ENCODE measurements around the gene RAD9B. TPM values are rescaled to one million over a fixed set of nuclear protein-coding genes. Genes with fewer than 3 reads are reported as not detected.

Gene RAD9B
- total and polyA plus RNA-seq, 9 of the 15 experiments (the other 6 are each of a cell fraction or from before 2014, with no cell fraction given), result 0.05 to 0.83 (median 0.32) TPM

DNA sequence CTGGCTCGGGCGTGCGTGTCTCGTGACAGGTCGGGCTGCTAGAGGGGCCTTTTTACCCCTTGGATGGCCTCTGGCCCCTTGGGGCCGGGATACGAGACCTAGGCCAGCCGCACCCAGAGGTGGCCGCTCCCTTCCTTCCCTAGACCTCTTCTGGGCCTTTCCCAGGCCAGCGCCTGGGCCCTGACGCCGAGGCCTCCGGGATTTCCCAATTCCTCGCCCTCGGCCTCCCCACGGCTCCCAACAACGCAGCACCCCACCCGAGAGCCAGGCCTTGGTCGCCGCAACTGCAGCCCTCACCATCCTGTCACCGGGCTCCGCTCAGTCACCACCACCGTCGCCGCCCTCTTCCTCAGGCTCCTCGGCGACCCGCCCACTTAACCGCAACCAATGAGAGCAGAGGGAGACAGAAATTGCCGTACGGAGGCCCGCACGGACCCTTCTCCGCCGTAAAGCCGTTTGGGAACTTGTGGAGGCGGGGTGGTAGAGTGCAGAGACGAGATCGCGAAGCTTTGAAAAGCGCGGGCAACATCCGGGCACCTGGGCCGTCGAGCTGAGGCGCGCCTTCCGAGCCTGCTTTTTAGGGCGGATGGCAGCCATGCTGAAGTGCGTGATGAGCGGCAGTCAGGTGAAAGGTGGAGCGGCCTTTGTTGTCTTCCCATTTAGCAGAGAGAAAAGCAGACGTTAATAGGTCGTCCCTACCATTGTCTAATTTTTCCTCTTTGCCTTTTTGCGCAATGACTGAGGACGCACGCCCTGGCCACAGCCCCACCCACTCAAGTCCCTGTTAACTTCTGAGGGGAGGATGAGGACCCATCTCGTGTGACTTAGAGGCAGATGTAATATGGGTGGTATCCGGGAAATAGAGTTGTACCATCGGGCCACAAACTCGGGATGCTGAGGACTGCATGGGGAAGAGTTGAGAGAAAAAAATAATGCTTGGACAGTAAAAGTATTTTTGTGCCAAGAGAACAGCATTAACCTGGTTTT lies at the start of gene RAD9B, which contains the start of gene VPS29 (continued):
- TF ChIP-seq, protein P1, sequence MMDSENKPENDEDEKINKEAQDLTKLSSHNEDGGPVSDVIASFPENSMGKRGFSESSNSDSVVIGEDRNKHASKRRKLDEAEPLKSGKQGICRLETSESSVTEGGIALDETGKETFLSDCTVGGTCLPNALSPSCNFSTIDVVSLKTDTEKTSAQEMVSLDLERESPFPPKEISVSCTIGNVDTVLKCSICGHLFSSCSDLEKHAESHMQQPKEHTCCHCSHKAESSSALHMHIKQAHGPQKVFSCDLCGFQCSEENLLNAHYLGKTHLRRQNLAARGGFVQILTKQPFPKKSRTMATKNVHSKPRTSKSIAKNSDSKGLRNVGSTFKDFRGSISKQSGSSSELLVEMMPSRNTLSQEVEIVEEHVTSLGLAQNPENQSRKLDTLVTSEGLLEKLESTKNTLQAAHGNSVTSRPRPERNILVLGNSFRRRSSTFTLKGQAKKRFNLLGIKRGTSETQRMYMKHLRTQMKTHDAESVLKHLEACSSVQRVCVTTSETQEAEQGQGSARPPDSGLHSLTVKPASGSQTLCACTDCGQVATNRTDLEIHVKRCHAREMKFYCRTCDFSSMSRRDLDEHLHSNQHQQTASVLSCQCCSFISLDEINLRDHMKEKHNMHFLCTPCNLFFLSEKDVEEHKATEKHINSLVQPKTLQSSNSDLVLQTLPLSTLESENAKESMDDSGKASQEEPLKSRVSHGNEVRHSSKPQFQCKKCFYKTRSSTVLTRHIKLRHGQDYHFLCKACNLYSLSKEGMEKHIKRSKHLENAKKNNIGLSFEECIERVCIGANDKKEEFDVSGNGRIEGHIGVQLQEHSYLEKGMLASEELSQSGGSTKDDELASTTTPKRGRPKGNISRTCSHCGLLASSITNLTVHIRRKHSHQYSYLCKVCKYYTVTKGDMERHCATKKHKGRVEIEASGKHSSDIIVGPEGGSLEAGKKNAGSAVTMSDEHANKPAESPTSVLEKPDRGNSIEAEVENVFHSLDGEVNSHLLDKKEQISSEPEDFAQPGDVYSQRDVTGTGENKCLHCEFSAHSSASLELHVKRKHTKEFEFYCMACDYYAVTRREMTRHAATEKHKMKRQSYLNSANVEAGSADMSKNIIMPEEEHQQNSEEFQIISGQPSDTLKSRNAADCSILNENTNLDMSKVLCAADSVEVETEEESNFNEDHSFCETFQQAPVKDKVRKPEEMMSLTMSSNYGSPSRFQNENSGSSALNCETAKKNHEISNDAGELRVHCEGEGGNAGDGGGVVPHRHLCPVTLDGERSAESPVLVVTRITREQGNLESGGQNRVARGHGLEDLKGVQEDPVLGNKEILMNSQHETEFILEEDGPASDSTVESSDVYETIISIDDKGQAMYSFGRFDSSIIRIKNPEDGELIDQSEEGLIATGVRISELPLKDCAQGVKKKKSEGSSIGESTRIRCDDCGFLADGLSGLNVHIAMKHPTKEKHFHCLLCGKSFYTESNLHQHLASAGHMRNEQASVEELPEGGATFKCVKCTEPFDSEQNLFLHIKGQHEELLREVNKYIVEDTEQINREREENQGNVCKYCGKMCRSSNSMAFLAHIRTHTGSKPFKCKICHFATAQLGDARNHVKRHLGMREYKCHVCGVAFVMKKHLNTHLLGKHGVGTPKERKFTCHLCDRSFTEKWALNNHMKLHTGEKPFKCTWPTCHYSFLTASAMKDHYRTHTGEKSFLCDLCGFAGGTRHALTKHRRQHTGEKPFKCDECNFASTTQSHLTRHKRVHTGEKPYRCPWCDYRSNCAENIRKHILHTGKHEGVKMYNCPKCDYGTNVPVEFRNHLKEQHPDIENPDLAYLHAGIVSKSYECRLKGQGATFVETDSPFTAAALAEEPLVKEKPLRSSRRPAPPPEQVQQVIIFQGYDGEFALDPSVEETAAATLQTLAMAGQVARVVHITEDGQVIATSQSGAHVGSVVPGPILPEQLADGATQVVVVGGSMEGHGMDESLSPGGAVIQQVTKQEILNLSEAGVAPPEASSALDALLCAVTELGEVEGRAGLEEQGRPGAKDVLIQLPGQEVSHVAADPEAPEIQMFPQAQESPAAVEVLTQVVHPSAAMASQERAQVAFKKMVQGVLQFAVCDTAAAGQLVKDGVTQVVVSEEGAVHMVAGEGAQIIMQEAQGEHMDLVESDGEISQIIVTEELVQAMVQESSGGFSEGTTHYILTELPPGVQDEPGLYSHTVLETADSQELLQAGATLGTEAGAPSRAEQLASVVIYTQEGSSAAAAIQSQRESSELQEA (IDR thresholded peaks at IDR 0.05; ENCODE audit: low read depth), result peak; percentile 98
- TF ChIP-seq, protein P2, sequence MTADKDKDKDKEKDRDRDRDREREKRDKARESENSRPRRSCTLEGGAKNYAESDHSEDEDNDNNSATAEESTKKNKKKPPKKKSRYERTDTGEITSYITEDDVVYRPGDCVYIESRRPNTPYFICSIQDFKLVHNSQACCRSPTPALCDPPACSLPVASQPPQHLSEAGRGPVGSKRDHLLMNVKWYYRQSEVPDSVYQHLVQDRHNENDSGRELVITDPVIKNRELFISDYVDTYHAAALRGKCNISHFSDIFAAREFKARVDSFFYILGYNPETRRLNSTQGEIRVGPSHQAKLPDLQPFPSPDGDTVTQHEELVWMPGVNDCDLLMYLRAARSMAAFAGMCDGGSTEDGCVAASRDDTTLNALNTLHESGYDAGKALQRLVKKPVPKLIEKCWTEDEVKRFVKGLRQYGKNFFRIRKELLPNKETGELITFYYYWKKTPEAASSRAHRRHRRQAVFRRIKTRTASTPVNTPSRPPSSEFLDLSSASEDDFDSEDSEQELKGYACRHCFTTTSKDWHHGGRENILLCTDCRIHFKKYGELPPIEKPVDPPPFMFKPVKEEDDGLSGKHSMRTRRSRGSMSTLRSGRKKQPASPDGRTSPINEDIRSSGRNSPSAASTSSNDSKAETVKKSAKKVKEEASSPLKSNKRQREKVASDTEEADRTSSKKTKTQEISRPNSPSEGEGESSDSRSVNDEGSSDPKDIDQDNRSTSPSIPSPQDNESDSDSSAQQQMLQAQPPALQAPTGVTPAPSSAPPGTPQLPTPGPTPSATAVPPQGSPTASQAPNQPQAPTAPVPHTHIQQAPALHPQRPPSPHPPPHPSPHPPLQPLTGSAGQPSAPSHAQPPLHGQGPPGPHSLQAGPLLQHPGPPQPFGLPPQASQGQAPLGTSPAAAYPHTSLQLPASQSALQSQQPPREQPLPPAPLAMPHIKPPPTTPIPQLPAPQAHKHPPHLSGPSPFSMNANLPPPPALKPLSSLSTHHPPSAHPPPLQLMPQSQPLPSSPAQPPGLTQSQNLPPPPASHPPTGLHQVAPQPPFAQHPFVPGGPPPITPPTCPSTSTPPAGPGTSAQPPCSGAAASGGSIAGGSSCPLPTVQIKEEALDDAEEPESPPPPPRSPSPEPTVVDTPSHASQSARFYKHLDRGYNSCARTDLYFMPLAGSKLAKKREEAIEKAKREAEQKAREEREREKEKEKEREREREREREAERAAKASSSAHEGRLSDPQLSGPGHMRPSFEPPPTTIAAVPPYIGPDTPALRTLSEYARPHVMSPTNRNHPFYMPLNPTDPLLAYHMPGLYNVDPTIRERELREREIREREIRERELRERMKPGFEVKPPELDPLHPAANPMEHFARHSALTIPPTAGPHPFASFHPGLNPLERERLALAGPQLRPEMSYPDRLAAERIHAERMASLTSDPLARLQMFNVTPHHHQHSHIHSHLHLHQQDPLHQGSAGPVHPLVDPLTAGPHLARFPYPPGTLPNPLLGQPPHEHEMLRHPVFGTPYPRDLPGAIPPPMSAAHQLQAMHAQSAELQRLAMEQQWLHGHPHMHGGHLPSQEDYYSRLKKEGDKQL (CRISPR knock-in tag; IDR thresholded peaks at IDR 0.05; ENCODE audit: borderline replicate concordance), result 0 out of 2 replicates have a peak, but pooled peaks have one; percentile 30
- TF ChIP-seq, protein P3, sequence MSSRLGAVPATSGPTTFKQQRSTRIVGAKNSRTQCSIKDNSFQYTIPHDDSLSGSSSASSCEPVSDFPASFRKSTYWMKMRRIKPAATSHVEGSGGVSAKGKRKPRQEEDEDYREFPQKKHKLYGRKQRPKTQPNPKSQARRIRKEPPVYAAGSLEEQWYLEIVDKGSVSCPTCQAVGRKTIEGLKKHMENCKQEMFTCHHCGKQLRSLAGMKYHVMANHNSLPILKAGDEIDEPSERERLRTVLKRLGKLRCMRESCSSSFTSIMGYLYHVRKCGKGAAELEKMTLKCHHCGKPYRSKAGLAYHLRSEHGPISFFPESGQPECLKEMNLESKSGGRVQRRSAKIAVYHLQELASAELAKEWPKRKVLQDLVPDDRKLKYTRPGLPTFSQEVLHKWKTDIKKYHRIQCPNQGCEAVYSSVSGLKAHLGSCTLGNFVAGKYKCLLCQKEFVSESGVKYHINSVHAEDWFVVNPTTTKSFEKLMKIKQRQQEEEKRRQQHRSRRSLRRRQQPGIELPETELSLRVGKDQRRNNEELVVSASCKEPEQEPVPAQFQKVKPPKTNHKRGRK (tag; IDR thresholded peaks at IDR 0.05), result no peak
- TF ChIP-seq PRPF4 (IDR thresholded peaks at IDR 0.05; ENCODE audit: insufficient read depth, low read depth, low read length, poor library complexity, severe bottlenecking) (peak; percentile 61), SIRT6 (IDR thresholded peaks at IDR 0.05; ENCODE audit: low read depth, low read length) (no peak)

Data from K562 (cell line).